Inflammatory macrophage treated with lipopolysaccharide for 1 hour (primary cell): ENCODE data around the gene TLN1.

Experiments
- DNase-seq, 2 donors: peaks; one replicate each; pipeline ENCODE4 v3.0.0-alpha.2; 2020 to 2022

The TLN1 gene

GRCh38 chr9:35732185-35732799 lies at the start of gene TLN1, which contains the start of gene CREB3:
Gene TLN1 (minus strand): TSS chr9:35732195. CDS start chr9:35725694, 6,501 bp downstream.
Gene CREB3 (plus strand): TSS chr9:35732666. CDS start chr9:35732773, 107 bp downstream.
- DNase-seq: peak; percentile 99 to 100

- no peak for DNase-seq
These were observed 49.1 kb upstream of the TLN1 start for GRCh38 chr9:35781066-35781465.

GRCh38 chr9:35778496-35778895 lies 46.5 kb upstream of the TLN1 start:
- no peak for DNase-seq

- no peak for DNase-seq
These were observed 44.0 kb upstream of the TLN1 start for GRCh38 chr9:35776018-35776417.

GRCh38 chr9:35774907-35775635 lies 43.1 kb upstream of the TLN1 start:
- peak; percentile 55 to 56 for DNase-seq

- DNase-seq: no peak
These were observed 39.9 kb upstream of the TLN1 start for GRCh38 chr9:35771943-35772342.

GRCh38 chr9:35771534-35771933 lies 39.5 kb upstream of the TLN1 start:
- no peak for DNase-seq

- no peak for DNase-seq
These were observed 39.1 kb upstream of the TLN1 start for GRCh38 chr9:35771075-35771433.

GRCh38 chr9:35769763-35770162 lies 37.8 kb upstream of the TLN1 start:
- DNase-seq: no peak

- DNase-seq: no peak
These were observed 35.5 kb upstream of the TLN1 start for GRCh38 chr9:35767458-35767857.

- DNase-seq: no peak
These were observed 35.0 kb upstream of the TLN1 start for GRCh38 chr9:35766997-35767396.

- no peak for DNase-seq
These were observed 31.8 kb upstream of the TLN1 start for GRCh38 chr9:35763803-35764202.

GRCh38 chr9:35763181-35763580 lies 31.2 kb upstream of the TLN1 start:
- no peak for DNase-seq

GRCh38 chr9:35760651-35761050 lies 28.7 kb upstream of the TLN1 start:
- DNase-seq: peak in 1 of 2 donors; percentile 19

GRCh38 chr9:35759795-35760194 lies 27.8 kb upstream of the TLN1 start:
- no peak for DNase-seq

- DNase-seq: no peak
These were observed 26.6 kb upstream of the TLN1 start for GRCh38 chr9:35758475-35759050.

GRCh38 chr9:35757892-35758275 lies 25.9 kb upstream of the TLN1 start:
- DNase-seq: no peak

GRCh38 chr9:35757226-35757891 lies 25.4 kb upstream of the TLN1 start:
- DNase-seq: no peak

- no peak for DNase-seq
These were observed 24.6 kb upstream of the TLN1 start for GRCh38 chr9:35756275-35757225.

GRCh38 chr9:35755071-35755470 lies 23.1 kb upstream of the TLN1 start:
- no peak for DNase-seq

GRCh38 chr9:35754264-35754663 lies 22.3 kb upstream of the TLN1 start, which contains the start of gene MSMP:
Gene MSMP (minus strand): TSS chr9:35754276. CDS start chr9:35754129, 147 bp downstream.
- no peak for DNase-seq

- no peak for DNase-seq
These were observed 21.5 kb upstream of the TLN1 start for GRCh38 chr9:35753466-35753865.

- no peak for DNase-seq
These were observed 18.2 kb upstream of the TLN1 start for GRCh38 chr9:35750256-35750531.
